Measurements from ENCODE around the gene COX18. TPM values are rescaled to one million over a fixed set of nuclear protein-coding genes. Genes with fewer than 3 reads are reported as not detected.

COX18 gene
- total RNA-seq, 1 experiment from 2014 or later: 26.9 TPM

DNA sequence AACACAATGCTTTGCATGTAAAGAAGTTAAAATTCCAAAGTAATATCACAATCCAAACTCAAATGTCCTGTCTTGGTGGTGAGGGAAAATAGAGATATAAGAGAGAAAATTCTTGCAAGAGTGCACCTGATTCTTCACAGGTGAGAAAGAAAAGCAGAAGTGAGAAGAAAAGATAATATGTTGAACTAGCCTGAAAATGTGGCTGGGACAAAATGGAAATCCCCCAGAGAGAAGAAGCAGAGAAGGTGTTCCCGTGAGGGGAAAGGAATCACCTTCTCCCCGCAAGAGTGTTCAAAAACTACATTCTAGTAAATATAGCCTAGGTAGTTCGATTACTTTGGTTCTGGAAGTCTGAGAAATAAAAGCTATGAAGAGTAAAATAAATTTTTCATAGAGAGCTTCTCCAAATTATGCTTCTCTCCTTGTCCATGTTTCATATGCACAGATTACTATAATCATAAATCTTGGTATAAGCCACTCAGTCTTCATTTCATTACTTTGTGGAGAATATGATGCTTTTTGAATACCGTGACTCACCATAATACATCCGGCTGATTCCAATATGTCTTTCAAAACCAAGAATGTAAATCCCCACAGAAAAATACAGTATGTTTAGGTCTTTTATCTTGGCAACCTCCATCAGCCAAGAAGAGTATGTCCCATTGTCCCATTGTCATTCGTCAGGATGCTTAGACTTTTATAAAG lies 63.1 kb downstream of the COX18 start:
- Mint-ChIP-seq H3K9me3 (peaks cover 4% of the 10 kb centered on the region; the same call in 1 of the 2 replicates), H3K36me3 (no peaks in the 10 kb centered on the region), H3K4me1 (peaks cover 6% of the 10 kb centered on the region), H3K27ac (no peak overlapping the region), H3K27me3 (ENCODE audit: low read depth) (no peaks in the 10 kb centered on the region; the same call in 1 of the 2 replicates), H3K4me3 (no peak overlapping the region)
- no peak for TF ChIP-seq ZNF396 (CRISPR knock-in tag; IDR thresholded peaks at IDR 0.05; ENCODE audit: borderline replicate concordance)
- TF ChIP-seq, protein P1, sequence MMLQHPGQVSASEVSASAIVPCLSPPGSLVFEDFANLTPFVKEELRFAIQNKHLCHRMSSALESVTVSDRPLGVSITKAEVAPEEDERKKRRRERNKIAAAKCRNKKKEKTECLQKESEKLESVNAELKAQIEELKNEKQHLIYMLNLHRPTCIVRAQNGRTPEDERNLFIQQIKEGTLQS (CRISPR knock-in tag; conservative IDR thresholded peaks at IDR 0.05): no peak
- TF ChIP-seq MYBL2 (CRISPR knock-in tag; IDR thresholded peaks at IDR 0.05): no peak
- TF ChIP-seq, protein P2, sequence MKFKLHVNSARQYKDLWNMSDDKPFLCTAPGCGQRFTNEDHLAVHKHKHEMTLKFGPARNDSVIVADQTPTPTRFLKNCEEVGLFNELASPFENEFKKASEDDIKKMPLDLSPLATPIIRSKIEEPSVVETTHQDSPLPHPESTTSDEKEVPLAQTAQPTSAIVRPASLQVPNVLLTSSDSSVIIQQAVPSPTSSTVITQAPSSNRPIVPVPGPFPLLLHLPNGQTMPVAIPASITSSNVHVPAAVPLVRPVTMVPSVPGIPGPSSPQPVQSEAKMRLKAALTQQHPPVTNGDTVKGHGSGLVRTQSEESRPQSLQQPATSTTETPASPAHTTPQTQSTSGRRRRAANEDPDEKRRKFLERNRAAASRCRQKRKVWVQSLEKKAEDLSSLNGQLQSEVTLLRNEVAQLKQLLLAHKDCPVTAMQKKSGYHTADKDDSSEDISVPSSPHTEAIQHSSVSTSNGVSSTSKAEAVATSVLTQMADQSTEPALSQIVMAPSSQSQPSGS (CRISPR knock-in tag; IDR thresholded peaks at IDR 0.05; ENCODE audit: borderline replicate concordance, low read depth): no peak
- TF ChIP-seq ZNF232 (CRISPR knock-in tag; IDR thresholded peaks at IDR 0.05): no peak
- TF ChIP-seq, protein P3, sequence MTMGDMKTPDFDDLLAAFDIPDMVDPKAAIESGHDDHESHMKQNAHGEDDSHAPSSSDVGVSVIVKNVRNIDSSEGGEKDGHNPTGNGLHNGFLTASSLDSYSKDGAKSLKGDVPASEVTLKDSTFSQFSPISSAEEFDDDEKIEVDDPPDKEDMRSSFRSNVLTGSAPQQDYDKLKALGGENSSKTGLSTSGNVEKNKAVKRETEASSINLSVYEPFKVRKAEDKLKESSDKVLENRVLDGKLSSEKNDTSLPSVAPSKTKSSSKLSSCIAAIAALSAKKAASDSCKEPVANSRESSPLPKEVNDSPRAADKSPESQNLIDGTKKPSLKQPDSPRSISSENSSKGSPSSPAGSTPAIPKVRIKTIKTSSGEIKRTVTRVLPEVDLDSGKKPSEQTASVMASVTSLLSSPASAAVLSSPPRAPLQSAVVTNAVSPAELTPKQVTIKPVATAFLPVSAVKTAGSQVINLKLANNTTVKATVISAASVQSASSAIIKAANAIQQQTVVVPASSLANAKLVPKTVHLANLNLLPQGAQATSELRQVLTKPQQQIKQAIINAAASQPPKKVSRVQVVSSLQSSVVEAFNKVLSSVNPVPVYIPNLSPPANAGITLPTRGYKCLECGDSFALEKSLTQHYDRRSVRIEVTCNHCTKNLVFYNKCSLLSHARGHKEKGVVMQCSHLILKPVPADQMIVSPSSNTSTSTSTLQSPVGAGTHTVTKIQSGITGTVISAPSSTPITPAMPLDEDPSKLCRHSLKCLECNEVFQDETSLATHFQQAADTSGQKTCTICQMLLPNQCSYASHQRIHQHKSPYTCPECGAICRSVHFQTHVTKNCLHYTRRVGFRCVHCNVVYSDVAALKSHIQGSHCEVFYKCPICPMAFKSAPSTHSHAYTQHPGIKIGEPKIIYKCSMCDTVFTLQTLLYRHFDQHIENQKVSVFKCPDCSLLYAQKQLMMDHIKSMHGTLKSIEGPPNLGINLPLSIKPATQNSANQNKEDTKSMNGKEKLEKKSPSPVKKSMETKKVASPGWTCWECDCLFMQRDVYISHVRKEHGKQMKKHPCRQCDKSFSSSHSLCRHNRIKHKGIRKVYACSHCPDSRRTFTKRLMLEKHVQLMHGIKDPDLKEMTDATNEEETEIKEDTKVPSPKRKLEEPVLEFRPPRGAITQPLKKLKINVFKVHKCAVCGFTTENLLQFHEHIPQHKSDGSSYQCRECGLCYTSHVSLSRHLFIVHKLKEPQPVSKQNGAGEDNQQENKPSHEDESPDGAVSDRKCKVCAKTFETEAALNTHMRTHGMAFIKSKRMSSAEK (CRISPR knock-in tag; IDR thresholded peaks at IDR 0.05; ENCODE audit: borderline replicate concordance): no peak
- no peak for TF ChIP-seq GABPB1 (CRISPR knock-in tag; IDR thresholded peaks at IDR 0.05)
- TF ChIP-seq, protein P4, sequence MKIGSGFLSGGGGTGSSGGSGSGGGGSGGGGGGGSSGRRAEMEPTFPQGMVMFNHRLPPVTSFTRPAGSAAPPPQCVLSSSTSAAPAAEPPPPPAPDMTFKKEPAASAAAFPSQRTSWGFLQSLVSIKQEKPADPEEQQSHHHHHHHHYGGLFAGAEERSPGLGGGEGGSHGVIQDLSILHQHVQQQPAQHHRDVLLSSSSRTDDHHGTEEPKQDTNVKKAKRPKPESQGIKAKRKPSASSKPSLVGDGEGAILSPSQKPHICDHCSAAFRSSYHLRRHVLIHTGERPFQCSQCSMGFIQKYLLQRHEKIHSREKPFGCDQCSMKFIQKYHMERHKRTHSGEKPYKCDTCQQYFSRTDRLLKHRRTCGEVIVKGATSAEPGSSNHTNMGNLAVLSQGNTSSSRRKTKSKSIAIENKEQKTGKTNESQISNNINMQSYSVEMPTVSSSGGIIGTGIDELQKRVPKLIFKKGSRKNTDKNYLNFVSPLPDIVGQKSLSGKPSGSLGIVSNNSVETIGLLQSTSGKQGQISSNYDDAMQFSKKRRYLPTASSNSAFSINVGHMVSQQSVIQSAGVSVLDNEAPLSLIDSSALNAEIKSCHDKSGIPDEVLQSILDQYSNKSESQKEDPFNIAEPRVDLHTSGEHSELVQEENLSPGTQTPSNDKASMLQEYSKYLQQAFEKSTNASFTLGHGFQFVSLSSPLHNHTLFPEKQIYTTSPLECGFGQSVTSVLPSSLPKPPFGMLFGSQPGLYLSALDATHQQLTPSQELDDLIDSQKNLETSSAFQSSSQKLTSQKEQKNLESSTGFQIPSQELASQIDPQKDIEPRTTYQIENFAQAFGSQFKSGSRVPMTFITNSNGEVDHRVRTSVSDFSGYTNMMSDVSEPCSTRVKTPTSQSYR (CRISPR knock-in tag; IDR thresholded peaks at IDR 0.05): no peak
- TF ChIP-seq ELF4 (CRISPR knock-in tag; IDR thresholded peaks at IDR 0.05; ENCODE audit: low read depth): no peak
- ATAC-seq: no peak
- ChIA-PET CTCF (no interaction called here), POLR2A (no interaction called here)
- DNase-seq (ENCODE audit: low spot score): no peak

DNA sequence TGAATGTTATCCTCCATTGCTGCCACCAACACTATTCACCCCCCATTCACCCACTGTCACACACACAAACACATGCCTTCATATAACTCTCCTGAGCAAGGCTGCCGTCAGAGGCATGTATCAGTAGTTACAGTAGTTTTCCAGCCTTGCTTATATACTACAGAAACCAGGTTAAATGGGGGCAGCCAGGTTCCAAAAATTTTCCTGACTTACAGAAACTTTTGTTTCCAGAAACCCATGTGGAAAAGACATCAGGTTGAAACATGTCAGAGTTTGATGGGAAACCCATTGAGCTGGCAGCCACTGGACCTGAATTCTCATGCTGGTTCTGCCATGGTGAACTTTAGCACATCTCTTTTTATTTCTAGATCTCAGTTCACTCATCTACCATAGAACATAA lies 64.0 kb downstream of the COX18 start:
- no peaks in the 10 kb centered on the region; the same call in 1 of the 2 replicates for H3K27me3 Mint-ChIP-seq (ENCODE audit: low read depth)
- POLR2A ChIA-PET: no interaction called here

More for the DNA sequence above, 64.0 kb downstream of the COX18 start:
- DNase-seq (ENCODE audit: low spot score) (no peak), ATAC-seq (no peak)
- peaks cover 7% of the 10 kb centered on the region for H3K4me1 Mint-ChIP-seq
- peaks cover 4% of the 10 kb centered on the region; the same call in 1 of the 2 replicates for H3K9me3 Mint-ChIP-seq
- CTCF ChIA-PET: no interaction called here
- TF ChIP-seq ZNF317 (CRISPR knock-in tag; IDR thresholded peaks at IDR 0.05; ENCODE audit: borderline replicate concordance, low read depth) (no peak), HMGA2 (CRISPR knock-in tag; IDR thresholded peaks at IDR 0.05) (no peak), TEAD1 (CRISPR knock-in tag; IDR thresholded peaks at IDR 0.05) (no peak)
- H3K27ac Mint-ChIP-seq: no peak overlapping the region
- H3K4me3 Mint-ChIP-seq: no peak overlapping the region
- H3K36me3 Mint-ChIP-seq: no peaks in the 10 kb centered on the region

Other genes with a start within 250 kb of the COX18 start
- 66.9 to 76.0 TPM (median 71.0 TPM) in 3 replicates for gene ANKRD17, start 189.1 kb upstream of the COX18 start, total RNA-seq (2021)

Data from WTC11 (cell line).